CD4-positive, alpha-beta T cell treated with Interleukin-15 for 1 hour (primary cell): Measurements from ENCODE around the gene GALNT7.
A peak's percentile ranks its signal among the peaks of the same experiment; 100 is the strongest.

ENCODE experiments used
- DNase-seq: peaks from one replicate; pipeline ENCODE4 v3.0.0-alpha.2; 2020

GALNT7 gene

DNA sequence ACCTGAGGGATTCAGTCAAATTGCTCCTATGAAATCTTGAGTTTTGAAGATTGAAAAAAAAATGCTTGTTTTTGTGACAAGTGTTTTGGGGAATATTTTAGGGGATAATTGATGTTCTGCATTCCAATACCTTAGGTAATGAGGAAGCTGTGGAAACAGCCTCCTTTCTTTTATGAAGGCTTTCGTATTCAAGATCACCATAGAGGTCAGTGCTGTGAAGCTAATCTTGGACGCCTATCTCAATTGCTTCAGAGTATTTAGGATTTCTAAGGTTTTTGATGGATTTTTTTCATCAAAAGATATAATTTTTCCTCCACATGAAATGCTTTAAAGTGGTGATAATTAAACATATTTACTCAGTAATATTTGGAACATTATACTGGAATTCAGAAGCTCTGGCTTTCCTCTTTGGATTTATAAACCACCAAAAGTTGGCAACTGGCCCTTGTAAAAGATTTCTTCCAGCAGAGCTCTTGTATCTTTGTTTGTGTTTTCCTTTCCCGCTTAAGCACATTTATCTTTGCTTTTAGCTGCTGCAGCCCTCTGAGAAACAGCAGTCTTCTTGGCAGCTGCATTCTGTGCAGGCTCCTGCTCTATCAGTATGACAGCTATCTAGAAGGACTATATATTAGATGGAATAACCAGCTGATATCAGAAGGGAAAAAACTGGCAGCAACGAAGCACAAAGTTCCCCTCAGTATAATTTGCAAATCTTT, 101.9 kb downstream of the GALNT7 start:
- DNase-seq = no peak

DNA sequence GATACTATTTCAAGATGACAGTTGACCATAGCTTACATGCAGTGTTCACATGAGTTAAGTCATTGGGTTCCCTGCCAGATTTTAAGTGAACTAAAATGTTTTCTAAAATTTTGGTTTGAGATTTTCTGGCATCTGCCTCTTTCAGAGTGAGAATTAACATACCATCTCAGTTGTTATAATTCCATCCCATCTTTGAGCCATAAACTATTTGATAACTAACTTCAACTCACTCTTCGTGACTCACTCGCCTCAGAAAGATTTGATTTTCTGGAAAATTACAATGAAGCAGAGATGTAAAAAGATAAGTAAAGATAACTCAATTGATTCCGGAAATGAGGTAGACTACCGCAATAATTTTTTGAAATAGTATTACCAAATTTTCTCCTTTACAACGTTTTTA, 103.7 kb downstream of the GALNT7 start:
- no peak for DNase-seq

DNA sequence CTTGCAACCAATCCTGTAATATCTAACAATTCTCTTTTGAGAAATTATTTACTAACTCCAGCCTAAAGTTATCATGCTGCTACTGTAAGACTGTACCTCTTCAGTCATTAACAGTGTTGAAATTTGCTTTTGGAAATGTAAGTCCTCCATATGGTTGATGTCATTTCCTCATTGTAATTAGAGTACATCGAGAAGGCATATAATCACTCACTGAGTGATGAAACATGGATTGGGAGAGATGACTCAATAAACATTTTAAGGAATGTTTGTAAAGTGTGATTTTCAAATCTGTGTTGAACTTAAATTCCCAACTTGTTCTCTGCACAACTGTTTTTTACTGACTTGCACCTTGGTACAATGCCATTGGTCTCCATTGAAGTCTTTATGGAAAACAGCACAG, 104.4 kb downstream of the GALNT7 start:
- DNase-seq = no peak

DNA sequence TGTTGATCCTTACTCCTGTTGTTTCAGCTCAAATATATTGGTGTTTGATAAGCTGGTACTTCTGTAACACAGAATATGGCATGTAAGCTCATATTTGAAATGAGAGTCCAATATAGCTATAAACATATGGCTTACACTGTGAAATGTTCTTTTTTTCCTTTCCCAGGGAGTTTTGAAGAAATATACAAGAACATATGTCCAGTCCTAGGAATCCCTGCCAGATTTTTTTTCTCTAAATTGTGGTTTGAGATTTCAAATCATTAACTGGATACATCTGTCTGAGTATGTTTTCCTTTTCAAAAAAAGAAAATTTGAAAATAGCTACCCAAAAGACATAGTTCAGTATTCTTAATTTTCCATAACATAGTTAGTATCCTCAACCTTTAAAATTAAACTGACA, 105.3 kb downstream of the GALNT7 start:
- no peak for DNase-seq

DNA sequence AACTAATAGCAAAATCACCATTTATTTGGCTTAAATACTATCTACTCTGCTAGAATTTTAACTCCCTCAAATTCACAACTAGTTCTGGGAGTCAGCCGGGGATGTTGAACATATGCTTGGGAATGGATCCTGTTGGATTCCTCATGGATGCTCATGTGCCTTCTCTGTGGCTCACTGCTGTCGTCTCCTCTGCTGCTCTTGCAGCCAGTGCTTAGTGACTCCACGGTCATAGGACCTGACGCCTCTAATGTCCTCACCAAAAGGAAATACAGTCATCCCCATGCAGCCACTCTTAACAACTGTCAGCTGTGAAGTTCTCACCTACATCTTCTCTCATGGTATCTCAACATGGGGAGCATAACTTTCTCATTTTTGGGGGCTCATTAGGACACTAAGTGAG, 106.1 kb downstream of the GALNT7 start:
- DNase-seq = no peak

DNA sequence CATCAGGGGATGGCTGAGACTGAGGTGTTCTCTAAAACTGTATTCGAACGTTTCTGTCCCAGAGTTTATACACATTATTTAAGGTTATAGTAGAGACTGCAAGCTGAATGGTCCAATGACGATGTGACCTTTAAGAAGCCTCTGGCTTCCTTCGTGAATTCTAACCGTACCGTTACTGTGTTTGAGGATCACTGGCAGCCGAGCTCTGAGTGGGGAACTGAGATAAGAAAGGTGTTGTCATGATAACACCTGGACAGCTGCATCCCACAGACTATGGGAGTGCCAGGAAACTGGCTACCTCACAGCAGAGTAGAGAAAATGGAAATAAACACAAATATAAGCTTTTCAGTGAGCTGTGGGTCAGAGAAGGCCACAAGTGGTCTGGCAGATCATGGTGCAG, 106.5 kb downstream of the GALNT7 start:
- no peak for DNase-seq

DNA sequence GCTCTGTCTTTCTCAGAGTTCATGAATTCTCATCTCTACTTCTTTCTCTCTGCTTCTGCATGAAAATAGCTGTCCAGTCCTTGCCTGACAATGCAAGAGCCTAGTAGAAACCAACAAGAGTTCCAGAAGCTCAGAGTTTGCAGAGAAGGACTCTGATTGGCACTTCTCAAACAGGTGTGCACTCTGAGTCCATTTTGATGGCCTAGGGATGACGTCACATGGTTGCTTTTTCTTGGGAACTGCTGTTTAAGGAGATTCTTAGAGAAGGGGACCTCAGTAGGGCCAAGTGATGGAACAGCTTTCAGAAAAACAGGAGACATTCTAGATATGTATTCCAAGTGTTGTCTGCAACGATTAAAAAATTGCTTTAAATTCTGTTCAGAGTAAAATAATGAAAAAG, 108.7 kb downstream of the GALNT7 start:
- DNase-seq = no peak

DNA sequence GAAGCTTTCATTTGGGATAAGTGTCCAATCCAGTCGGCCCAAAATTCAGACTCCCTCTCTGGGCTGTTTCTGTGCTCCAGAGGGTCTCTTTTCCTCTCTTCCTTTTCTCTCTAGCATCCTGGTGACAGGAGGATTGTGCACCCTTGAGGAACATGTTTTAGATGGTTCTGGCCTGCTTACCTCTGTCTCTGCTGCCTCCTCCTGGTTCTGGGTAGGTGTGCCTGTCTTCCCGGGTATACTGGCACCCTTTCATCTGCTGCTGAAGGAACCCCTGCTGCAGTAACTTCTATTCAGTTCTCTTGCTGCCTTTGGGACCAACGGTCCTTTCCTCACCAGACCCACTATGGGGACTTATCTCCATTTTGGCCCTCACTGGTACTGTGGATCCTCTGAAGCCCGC, 112.4 kb downstream of the GALNT7 start:
- no peak for DNase-seq

DNA sequence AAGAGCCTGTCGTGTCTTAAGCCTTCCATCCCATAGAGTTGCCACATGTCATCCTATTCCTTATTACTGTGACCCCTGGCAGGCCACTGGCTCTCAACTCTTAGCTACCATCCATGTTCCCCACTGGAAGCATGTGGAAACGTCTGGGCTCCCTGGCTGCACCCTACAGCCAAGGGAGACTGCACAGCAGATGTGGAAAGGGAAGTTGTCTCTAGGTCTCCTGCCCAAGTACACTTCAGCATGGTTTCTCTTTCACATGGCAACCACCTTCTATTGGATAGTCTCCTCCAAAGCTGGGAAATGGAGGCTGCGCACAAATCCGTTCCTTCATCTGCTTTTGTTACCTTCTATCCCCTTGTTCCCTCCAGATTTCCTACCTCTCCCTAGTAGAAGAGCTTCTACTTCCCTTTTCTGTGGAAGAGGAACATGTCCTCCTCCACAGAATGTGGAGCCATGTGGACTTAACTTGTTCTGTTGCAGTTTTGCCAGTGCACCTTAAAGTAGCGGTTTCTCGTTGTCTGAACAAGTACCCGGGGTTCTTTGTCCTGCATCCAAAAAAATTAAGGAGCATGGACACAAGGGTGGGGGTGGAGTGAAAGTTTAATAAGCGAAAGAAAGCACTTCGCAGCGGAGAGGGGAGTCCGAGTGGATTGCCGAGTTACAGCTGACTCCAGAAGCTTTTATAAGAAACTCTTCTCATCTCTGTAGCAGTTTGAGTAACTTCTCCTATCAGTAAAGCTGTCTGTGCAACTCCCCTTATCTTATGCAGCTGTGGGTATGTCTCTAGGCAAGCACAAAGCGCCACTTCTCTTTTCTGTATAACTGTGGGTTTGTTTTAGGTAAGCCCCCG, 113.0 kb downstream of the GALNT7 start:
- no peak for DNase-seq

DNA sequence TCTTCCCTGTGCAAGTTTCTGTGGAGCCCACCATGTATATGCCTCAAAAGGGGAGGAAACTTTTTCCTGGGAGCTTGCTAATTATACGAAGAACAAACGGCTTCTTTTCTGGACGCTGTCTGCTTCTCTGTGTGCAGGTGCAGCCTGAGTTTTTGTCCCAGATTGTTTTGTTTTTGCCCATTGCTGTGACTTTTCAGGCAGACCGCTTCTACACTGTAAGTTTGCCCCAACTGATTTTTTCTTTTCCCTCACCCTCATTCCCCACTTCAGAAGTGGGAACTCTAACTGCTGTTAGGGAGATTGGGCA, 113.6 kb downstream of the GALNT7 start:
- no peak for DNase-seq

DNA sequence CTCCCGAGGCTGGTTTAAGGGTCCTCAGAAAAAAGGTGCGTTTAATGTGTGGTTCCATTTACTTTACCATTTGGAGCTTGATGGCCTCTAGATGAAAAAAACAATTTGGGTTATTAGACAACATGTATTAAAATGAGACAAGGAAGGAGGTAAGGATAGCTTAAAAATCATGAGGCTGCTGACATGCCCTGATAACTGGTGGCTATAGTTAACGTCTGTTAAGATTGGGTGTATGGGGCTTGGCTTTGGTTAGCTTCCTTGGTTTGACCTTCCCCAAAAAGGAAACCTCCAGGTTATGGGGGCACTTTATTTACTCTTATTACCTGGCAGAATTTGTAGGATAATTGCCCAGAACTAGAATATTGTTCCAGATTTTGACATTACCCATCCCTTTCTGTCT, 114.0 kb downstream of the GALNT7 start:
- DNase-seq = no peak

DNA sequence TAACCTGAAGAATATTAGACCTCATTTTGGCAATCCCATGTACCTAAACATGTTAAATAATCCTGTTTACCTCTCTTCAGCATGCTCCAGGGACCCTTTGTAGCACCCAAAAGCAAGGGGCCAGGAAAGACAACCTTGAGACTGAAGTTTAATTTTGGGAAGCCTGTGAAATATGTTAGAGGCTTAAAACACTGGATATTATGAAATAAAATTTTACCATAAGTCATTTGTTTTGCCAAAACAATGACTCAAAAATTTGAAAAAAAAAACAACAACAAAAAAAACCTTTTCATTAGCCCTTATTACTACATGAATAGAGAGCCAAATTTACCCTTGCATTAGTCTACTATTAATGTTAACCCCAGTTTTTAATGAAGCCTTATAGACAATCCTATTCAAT, 115.9 kb downstream of the GALNT7 start:
- DNase-seq = no peak

DNA sequence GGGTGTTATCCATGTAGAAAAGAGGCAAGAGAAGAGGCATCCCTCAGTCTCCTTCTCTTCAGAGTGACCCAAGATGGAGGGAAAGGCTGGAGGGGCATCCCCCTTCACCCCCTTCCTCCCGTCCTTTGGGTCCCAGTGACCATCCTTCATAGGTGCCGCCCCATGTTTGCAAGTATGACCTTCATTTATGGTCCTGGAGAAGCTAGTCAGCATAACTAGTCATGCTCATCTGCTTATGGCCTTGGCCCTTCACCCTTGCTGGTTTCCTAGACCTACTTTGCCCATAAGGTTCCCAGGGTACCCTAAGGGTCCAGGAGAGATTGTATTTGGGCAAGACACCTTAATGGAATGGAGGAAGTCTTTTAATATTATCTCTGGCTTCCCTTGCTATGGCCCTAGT, 118.9 kb downstream of the GALNT7 start:
- no peak for DNase-seq

DNA sequence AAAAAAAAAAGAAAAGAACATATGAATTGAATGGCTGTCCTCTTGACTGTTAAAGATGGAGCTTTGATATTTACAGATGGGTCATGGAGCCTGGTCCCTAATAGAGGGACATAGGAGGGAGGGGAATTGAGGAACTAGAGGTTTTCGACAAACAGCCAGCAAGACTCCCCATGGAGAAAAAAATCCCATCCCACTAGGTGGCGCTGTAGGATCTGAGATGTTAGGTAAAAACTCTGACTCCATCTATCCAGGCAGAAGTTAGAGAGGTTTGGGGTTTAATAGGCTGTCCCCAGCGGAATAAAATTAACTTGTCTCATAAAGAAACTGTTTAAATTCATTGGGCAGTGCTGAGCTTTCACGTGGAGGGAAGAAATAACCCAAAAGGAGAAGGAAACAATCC, 119.7 kb downstream of the GALNT7 start:
- DNase-seq = peak; percentile 43

DNA sequence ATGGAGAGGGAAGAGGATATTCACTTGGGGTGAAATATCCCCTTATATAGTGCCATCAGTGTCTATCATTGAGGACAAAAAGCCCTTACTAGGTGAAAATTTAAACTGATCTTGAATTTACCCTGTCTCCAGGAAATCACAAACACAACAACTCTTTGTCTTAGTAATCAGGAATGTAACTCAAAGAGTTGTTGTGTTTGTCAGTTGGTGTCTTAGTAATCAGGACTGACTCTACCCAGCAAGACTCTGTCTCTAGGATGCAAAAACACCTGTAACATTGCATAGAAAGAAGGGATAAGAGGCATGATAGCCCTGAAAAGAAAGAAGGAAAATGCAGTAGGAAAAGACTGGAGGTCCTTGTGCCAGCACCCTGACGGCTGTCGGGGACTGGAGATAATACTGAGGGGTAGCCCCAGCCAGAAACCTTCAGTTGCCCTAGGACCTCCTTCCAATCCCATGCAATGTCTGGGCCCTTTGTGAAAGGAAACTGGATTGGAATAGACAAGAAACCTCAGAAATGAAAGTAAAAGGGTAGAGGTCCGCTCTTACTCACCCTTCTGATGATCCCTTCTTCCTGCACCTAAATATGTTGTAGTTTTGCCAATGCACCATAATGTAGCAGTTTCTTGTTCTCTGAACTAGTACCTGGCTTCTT, 120.2 kb downstream of the GALNT7 start:
- DNase-seq = no peak

DNA sequence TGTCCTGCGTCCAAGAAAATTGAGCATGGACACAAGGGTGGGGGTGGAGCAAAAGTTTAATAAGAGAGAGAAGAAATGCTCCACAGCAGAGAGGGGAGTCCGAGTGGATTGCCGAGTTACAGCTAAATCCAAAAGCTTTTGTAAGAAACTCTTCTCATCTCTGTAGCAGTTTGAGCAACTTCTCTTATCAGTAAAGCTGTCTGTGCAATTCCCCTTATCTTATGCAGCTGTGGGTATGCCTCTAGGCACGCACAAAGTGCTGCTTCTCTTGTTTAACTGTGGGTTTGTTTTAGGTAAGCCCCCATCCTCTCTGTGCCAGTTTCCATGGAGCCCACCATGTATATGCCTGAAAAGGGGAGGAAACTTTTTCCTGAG, 120.7 kb downstream of the GALNT7 start:
- no peak for DNase-seq

DNA sequence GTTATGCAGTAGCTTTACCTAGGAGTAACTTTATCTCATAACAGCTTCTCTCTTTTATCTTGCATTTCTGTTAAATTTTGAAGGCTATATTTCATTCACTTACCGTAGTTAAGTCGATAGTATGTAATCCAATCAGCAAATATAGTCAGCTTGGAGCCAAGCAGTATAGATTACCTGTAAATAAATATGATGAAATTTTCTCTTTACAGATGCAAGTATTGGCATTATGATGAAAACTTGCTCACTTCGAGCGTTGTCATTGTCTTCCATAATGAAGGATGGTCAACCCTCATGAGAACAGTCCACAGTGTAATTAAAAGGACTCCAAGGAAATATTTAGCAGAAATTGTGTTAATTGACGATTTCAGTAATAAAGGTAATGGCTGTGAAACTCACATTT, 123.3 kb downstream of the GALNT7 start:
- DNase-seq = no peak

DNA sequence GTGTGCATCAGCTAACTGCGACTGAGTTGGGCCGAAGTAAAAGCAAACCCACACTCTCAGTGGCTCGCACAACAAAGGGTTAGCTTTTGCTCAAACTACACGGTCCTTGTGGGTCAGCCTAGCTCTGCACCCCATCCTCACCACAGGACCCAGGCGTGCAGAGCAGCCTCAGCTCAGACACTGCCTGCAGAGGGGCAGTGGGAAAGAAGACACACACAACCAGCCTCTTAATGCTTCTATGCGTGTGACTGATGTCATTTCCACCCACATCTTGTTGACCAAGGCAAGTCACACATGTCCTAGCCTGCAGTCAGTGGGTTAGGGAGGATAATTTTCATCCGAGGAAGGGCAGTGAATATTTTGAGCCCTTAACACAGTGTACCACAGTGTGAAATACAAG, 125.1 kb downstream of the GALNT7 start:
- DNase-seq = no peak

DNA sequence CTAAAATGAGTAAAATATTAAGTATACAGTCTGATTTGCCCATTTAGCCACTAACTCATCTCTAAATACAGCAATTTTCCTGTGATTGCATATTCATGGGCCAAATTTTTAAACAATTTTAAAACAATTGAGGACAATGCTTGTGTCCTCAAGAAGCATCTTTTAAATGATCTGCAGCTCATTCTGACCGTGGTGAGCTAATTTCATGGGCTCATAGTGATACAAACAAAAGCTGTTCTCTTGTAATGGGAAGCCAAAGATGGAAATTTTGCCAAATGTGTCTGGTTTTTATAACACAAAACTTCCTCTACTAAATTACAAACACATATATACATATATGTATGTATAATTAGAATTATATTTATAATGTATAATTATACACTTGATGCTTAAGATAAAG, 125.8 kb downstream of the GALNT7 start:
- DNase-seq = no peak

DNA sequence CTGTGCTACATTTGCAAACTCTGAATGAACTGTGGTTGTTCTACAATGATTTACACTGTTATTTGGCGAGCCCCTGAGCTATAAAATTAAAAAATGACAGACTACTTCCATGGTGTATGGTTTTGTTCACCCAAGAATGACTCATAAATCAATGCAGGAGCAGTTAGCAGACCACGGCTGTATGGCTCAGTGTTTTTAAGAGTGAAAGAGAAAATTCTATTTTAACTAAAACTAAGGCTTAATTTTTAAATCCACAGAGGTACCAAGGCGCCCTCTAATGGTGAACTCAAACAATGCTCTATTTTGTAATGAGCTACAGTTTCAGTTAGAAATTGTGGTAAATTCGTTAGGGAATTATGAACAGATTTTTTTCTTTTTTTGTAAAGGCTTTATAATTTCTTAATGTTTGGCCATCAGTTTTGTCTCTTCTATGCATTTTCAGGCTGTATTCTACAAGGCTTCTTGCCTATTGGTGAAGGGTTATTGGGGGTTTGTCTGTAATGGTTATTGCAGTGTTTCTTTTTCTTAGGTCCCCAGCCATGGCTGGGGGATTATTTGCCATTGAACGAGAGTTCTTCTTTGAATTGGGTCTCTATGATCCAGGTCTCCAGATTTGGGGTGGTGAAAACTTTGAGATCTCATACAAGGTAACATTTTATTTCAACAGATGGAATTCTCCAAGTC, 133.0 kb downstream of the GALNT7 start:
- no peak for DNase-seq

DNA sequence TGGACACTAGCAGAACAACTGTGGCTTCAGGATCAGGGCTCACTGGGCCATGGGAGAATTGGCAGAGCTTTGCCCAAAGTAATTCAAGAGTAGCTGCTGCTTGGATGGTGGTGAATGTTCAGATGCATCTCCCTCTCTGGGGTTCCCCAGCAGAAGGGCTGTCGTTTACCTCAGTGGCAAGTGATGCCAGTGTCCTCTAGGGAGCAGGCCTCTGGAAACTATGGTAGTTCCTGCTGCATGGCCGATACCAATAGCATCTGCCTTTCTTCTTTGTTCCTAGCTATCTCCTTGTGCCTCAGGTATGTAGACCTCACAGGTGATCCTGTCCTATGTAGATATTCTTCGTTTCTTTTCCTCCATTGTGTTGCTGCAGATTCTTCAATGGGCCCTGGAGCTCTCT, 139.2 kb downstream of the GALNT7 start:
- DNase-seq = no peak

DNA sequence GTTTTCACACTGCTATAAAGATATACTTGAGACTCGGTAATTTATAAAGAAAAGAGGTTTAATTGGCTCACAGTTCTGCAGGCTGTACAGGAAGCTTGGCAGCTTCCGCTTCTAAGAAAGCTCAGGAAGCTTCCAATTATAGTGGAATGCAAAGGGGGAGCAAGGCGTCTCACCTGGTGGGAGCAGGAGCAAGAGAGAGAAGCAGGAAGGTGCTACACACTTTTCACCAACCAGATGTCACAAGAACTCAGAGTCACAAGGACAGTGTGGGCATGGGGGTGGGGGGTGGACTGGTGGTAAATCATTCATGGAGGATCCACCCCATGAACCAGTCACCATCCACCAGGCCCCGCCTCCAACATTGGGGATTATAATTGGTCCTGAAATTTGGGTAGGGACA, 142.8 kb downstream of the GALNT7 start:
- no peak for DNase-seq

DNA sequence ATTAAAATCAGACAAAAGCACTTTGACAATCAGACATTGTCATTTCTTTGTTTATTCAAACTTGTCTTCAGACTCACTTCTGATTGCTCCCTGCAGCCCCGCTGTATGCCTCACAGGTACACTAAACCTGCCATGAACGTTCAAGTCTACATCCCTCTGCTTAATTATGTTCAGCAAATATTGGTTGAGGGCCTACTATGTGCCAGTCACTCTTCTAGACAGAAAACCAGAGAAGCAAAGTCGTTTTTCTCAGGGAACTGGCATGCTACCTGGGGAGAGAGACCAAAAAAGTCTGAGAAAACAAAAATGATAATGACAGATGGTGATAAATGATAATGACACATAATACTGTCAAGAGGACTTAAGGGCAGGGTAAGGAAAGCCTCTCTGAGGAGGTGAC, 146.1 kb downstream of the GALNT7 start:
- no peak for DNase-seq

DNA sequence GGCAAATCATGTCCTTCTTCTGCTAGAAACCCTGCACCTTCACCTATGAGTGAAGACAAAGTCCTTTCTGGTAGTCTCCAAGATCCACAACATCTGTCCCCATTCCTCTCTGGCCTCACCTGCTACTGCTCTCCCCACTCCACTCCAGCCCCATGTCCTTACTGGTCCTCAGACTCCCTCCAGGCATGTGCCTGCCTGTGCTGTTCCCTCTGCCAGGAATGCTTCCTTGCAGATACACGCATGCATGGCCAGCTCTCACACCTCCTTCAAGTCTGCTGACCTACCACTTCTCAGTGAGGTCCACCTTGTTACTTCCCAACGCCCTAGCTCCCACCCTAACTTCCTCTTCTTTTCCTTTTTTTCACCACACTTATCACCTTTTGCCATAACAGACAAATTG, 147.4 kb downstream of the GALNT7 start:
- no peak for DNase-seq
